ENCODE results near the gene CFAP92. TPM values are rescaled to one million over a fixed set of nuclear protein-coding genes. Genes with fewer than 3 reads are reported as not detected.

The CFAP92 gene
- total and polyA plus RNA-seq, 4 donors: 0.05 to 0.25 (median 0.06) TPM; not detected in 1

DNA sequence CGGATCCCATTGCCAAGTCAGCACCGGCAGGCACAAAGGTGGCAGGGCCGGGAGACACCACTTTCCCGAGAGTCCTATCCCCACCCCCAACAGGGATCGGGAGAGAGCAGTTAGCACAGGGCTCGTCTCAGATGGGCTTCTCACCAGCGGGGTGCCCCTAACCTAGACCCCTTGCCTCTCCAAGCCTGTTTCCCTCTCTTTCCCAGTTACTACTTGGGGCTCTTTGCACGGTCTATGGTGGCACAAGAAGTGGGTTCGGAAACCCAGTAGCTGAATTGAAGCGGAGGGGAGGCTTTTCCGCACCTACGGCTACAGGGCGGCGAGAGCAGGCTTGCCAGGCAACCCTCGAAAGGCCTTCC, 6.8 kb upstream of the CFAP92 start (continued):
- TF ChIP-seq, protein P1, sequence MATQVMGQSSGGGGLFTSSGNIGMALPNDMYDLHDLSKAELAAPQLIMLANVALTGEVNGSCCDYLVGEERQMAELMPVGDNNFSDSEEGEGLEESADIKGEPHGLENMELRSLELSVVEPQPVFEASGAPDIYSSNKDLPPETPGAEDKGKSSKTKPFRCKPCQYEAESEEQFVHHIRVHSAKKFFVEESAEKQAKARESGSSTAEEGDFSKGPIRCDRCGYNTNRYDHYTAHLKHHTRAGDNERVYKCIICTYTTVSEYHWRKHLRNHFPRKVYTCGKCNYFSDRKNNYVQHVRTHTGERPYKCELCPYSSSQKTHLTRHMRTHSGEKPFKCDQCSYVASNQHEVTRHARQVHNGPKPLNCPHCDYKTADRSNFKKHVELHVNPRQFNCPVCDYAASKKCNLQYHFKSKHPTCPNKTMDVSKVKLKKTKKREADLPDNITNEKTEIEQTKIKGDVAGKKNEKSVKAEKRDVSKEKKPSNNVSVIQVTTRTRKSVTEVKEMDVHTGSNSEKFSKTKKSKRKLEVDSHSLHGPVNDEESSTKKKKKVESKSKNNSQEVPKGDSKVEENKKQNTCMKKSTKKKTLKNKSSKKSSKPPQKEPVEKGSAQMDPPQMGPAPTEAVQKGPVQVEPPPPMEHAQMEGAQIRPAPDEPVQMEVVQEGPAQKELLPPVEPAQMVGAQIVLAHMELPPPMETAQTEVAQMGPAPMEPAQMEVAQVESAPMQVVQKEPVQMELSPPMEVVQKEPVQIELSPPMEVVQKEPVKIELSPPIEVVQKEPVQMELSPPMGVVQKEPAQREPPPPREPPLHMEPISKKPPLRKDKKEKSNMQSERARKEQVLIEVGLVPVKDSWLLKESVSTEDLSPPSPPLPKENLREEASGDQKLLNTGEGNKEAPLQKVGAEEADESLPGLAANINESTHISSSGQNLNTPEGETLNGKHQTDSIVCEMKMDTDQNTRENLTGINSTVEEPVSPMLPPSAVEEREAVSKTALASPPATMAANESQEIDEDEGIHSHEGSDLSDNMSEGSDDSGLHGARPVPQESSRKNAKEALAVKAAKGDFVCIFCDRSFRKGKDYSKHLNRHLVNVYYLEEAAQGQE (IDR thresholded peaks at IDR 0.05): no peak
- TF ChIP-seq TAF1 (conservative IDR thresholded peaks at IDR 0.05) (no peak), FOXA2 (IDR thresholded peaks at IDR 0.05) (no peak), JUND (IDR thresholded peaks at IDR 0.05) (no peak), RAD21 (IDR thresholded peaks at IDR 0.05) (no peak), GABPA (IDR thresholded peaks at IDR 0.05 in 1 of 2, conservative IDR thresholded peaks at IDR 0.05 in 1 of 2) (no peak), YY1 (IDR thresholded peaks at IDR 0.05) (no peak)
- TF ChIP-seq, protein P2, sequence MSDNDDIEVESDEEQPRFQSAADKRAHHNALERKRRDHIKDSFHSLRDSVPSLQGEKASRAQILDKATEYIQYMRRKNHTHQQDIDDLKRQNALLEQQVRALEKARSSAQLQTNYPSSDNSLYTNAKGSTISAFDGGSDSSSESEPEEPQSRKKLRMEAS (IDR thresholded peaks at IDR 0.05): no peak
- TF ChIP-seq, protein P3, sequence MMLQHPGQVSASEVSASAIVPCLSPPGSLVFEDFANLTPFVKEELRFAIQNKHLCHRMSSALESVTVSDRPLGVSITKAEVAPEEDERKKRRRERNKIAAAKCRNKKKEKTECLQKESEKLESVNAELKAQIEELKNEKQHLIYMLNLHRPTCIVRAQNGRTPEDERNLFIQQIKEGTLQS (IDR thresholded peaks at IDR 0.05): no peak

DNA sequence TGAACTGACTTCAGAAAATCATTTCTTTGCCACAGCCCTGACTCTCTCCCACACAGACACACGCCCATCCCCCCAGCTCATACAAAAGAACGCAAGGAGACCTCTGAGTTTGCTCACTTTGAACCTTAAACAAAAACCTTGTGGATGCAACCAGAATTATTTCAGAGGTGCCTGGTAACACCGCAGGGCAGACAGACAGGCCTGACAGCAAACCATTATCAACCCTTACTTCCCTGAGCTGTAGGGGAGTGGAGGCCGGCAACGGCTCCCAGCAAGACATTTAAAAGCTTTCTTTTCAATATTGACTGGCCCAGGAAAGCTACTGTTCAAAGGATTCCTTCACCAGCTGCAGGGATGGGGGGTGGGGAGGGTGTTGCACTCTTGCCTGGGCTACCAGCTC, 5.2 kb upstream of the CFAP92 start:
- Histone ChIP-seq H3K4me3 (ENCODE audit: low read depth in 1 of 3, low read length in 3 of 3) (no peak overlapping the region), H3K36me3 (ENCODE audit: control insufficient read depth in 4 of 4, insufficient read depth in 3 of 4, low read depth in 1 of 4, low read length in 3 of 4) (no peaks in the 10 kb centered on the region), H3K9ac (ENCODE audit: low read depth in 1 of 2, low read length in 2 of 2) (no peak overlapping the region), H3K9me3 (ENCODE audit: control insufficient read depth in 4 of 4, low read length in 3 of 4) (no peaks in the 10 kb centered on the region), H3K27me3 (ENCODE audit: control insufficient read depth in 4 of 4, insufficient read depth in 4 of 4, low read length in 3 of 4) (peaks cover 2 to 20% (median 10%) of the 10 kb centered on the region in 4 donors), H3K4me1 (ENCODE audit: control insufficient read depth in 4 of 4, insufficient read depth in 4 of 4, low read length in 3 of 4) (peaks cover 6 to 38% (median 13%) of the 10 kb centered on the region in 4 donors), H3K27ac (ENCODE audit: low read depth in 1 of 2, low read length in 2 of 2) (no peak overlapping the region)
- DNase-seq (ENCODE audit: low spot score): no peak
- TF ChIP-seq NR2F2 (IDR thresholded peaks at IDR 0.05): no peak
- TF ChIP-seq, protein P1 (IDR thresholded peaks at IDR 0.05): no peak
- no peak for TF ChIP-seq EGR1 (IDR thresholded peaks at IDR 0.05; ENCODE audit: low read depth in 2 of 2)
- TF ChIP-seq RXRA (IDR thresholded peaks at IDR 0.05): no peak
- no peak for TF ChIP-seq FOXA2 (IDR thresholded peaks at IDR 0.05)
- TF ChIP-seq, protein P4, sequence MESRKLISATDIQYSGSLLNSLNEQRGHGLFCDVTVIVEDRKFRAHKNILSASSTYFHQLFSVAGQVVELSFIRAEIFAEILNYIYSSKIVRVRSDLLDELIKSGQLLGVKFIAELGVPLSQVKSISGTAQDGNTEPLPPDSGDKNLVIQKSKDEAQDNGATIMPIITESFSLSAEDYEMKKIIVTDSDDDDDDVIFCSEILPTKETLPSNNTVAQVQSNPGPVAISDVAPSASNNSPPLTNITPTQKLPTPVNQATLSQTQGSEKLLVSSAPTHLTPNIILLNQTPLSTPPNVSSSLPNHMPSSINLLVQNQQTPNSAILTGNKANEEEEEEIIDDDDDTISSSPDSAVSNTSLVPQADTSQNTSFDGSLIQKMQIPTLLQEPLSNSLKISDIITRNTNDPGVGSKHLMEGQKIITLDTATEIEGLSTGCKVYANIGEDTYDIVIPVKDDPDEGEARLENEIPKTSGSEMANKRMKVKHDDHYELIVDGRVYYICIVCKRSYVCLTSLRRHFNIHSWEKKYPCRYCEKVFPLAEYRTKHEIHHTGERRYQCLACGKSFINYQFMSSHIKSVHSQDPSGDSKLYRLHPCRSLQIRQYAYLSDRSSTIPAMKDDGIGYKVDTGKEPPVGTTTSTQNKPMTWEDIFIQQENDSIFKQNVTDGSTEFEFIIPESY (IDR thresholded peaks at IDR 0.05): no peak
- no peak for TF ChIP-seq HNF4A (conservative IDR thresholded peaks at IDR 0.05)
- no peak for TF ChIP-seq FOXA1 (IDR thresholded peaks at IDR 0.05)
- TF ChIP-seq YY1 (IDR thresholded peaks at IDR 0.05): no peak
- no peak for TF ChIP-seq HNF4G (IDR thresholded peaks at IDR 0.05)
- WGBS: 53% methylated on average over 5 of the region's 5 CpGs

All from liver (tissue), 9 donors.